Lower leg skin (tissue), 3 donors: ENCODE results near the gene GRAMD2B.

Experiments
- POLR2A ChIP-seq, 2 donors: fragments of 450-650 bp; IDR thresholded peaks; one replicate each; pipeline ENCODE4 v1.6.1; 2016 to 2017; ENCODE audit warnings: antibody characterized with exemption in 2 of 2, mild to moderate bottlenecking in 1 of 2, moderate library complexity in 1 of 2
- TF ChIP-seq, protein P1 (sequence below), 3 donors: fragments of 450-650 bp; IDR thresholded peaks; one replicate each; pipeline ENCODE4 v1.5.1; 2016; ENCODE audit warnings: antibody characterized with exemption in 3 of 3, mild to moderate bottlenecking in 3 of 3, moderate library complexity in 2 of 3

- TF ChIP-seq POLR2A (IDR thresholded peaks at IDR 0.05): no peak
- TF ChIP-seq, protein P1, sequence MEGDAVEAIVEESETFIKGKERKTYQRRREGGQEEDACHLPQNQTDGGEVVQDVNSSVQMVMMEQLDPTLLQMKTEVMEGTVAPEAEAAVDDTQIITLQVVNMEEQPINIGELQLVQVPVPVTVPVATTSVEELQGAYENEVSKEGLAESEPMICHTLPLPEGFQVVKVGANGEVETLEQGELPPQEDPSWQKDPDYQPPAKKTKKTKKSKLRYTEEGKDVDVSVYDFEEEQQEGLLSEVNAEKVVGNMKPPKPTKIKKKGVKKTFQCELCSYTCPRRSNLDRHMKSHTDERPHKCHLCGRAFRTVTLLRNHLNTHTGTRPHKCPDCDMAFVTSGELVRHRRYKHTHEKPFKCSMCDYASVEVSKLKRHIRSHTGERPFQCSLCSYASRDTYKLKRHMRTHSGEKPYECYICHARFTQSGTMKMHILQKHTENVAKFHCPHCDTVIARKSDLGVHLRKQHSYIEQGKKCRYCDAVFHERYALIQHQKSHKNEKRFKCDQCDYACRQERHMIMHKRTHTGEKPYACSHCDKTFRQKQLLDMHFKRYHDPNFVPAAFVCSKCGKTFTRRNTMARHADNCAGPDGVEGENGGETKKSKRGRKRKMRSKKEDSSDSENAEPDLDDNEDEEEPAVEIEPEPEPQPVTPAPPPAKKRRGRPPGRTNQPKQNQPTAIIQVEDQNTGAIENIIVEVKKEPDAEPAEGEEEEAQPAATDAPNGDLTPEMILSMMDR (IDR thresholded peaks at IDR 0.05): no peak
Measured at GRCh38 chr5:126460977-126461376, 37.8 kb downstream of the GRAMD2B start.
